Measurements from ENCODE around the gene AHDC1. TPM values are rescaled to one million over a fixed set of nuclear protein-coding genes. Genes with fewer than 3 reads are reported as not detected.

The AHDC1 gene
- total RNA-seq, 1 experiment from 2014 or later, result 49.0 TPM

- Mint-ChIP-seq H3K9me3 (no peaks in the 10 kb centered on the region), H3K4me1 (peaks cover 54% of the 10 kb centered on the region), H3K27me3 (ENCODE audit: low read depth) (no peaks in the 10 kb centered on the region; the same call in 1 of the 2 replicates), H3K27ac (peak overlapping the region; percentile 17; the same call in 1 of the 2 replicates), H3K4me3 (no peak overlapping the region), H3K36me3 (no peaks in the 10 kb centered on the region)
- POLR2A ChIA-PET, result no interaction called here
- ATAC-seq, result no peak
- no peak for DNase-seq (ENCODE audit: low spot score)
- no peak for TF ChIP-seq TCF7 (CRISPR knock-in tag; IDR thresholded peaks at IDR 0.05; ENCODE audit: low read depth)
- TF ChIP-seq, protein P1, sequence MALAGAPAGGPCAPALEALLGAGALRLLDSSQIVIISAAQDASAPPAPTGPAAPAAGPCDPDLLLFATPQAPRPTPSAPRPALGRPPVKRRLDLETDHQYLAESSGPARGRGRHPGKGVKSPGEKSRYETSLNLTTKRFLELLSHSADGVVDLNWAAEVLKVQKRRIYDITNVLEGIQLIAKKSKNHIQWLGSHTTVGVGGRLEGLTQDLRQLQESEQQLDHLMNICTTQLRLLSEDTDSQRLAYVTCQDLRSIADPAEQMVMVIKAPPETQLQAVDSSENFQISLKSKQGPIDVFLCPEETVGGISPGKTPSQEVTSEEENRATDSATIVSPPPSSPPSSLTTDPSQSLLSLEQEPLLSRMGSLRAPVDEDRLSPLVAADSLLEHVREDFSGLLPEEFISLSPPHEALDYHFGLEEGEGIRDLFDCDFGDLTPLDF (CRISPR knock-in tag; IDR thresholded peaks at IDR 0.05), result no peak
- CTCF ChIA-PET, result interaction anchor here (1.1 to 7.9 kb wide), 3 partner anchors 25 to 74 kb away, joined by 4 to 46 read pairs (median 10); partner anchors contain the start of gene AHDC1
These were observed 71.8 kb downstream of the AHDC1 start for GRCh38 chr1:27531959-27532685.

GRCh38 chr1:27530192-27530591 is 73.8 kb downstream of the AHDC1 start:
- Mint-ChIP-seq H3K27ac (no peak overlapping the region), H3K9me3 (no peaks in the 10 kb centered on the region), H3K36me3 (no peaks in the 10 kb centered on the region), H3K4me1 (peaks cover 54% of the 10 kb centered on the region), H3K27me3 (ENCODE audit: low read depth) (no peaks in the 10 kb centered on the region; the same call in 1 of the 2 replicates), H3K4me3 (no peak overlapping the region)
- POLR2A ChIA-PET, result interaction anchor here (1.3 kb wide), 1 partner anchor 114 kb away, joined by 3 read pairs; no protein-coding TSS in a partner anchor
- CTCF ChIA-PET, result interaction anchor here (0.6 to 2.6 kb wide), 9 partner anchors 27 to 234 kb away, joined by 3 to 26 read pairs (median 5); no protein-coding TSS in a partner anchor
- ATAC-seq (no peak), DNase-seq (ENCODE audit: low spot score) (no peak)
- no peak for TF ChIP-seq ARID4B (CRISPR knock-in tag; IDR thresholded peaks at IDR 0.05; ENCODE audit: borderline replicate concordance)
- no peak for TF ChIP-seq SP1 (CRISPR knock-in tag; conservative IDR thresholded peaks at IDR 0.05)
- no peak for TF ChIP-seq E2F5 (CRISPR knock-in tag; IDR thresholded peaks at IDR 0.05)
- no peak for TF ChIP-seq SMAD4 (CRISPR knock-in tag; IDR thresholded peaks at IDR 0.05)
- TF ChIP-seq OVOL2 (CRISPR knock-in tag; IDR thresholded peaks at IDR 0.05; ENCODE audit: borderline replicate concordance), result no peak
- TF ChIP-seq, protein P2, sequence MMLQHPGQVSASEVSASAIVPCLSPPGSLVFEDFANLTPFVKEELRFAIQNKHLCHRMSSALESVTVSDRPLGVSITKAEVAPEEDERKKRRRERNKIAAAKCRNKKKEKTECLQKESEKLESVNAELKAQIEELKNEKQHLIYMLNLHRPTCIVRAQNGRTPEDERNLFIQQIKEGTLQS (CRISPR knock-in tag; conservative IDR thresholded peaks at IDR 0.05), result no peak
- TF ChIP-seq ZNF281 (CRISPR knock-in tag; IDR thresholded peaks at IDR 0.05), result no peak
- no peak for TF ChIP-seq HMGXB4 (CRISPR knock-in tag; IDR thresholded peaks at IDR 0.05)
- TF ChIP-seq, protein P3, sequence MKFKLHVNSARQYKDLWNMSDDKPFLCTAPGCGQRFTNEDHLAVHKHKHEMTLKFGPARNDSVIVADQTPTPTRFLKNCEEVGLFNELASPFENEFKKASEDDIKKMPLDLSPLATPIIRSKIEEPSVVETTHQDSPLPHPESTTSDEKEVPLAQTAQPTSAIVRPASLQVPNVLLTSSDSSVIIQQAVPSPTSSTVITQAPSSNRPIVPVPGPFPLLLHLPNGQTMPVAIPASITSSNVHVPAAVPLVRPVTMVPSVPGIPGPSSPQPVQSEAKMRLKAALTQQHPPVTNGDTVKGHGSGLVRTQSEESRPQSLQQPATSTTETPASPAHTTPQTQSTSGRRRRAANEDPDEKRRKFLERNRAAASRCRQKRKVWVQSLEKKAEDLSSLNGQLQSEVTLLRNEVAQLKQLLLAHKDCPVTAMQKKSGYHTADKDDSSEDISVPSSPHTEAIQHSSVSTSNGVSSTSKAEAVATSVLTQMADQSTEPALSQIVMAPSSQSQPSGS (CRISPR knock-in tag; IDR thresholded peaks at IDR 0.05; ENCODE audit: borderline replicate concordance, low read depth), result no peak
- TF ChIP-seq MXD4 (CRISPR knock-in tag; IDR thresholded peaks at IDR 0.05; ENCODE audit: borderline replicate concordance), result no peak
- TF ChIP-seq, protein P4, sequence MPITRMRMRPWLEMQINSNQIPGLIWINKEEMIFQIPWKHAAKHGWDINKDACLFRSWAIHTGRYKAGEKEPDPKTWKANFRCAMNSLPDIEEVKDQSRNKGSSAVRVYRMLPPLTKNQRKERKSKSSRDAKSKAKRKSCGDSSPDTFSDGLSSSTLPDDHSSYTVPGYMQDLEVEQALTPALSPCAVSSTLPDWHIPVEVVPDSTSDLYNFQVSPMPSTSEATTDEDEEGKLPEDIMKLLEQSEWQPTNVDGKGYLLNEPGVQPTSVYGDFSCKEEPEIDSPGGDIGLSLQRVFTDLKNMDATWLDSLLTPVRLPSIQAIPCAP (CRISPR knock-in tag; IDR thresholded peaks at IDR 0.05), result no peak
- no peak for TF ChIP-seq GRHL2 (CRISPR knock-in tag; IDR thresholded peaks at IDR 0.05; ENCODE audit: insufficient replicate concordance, severe bottlenecking)
- no peak for TF ChIP-seq FOXP1 (CRISPR knock-in tag; IDR thresholded peaks at IDR 0.05; ENCODE audit: borderline replicate concordance)
- TF ChIP-seq, protein P5, sequence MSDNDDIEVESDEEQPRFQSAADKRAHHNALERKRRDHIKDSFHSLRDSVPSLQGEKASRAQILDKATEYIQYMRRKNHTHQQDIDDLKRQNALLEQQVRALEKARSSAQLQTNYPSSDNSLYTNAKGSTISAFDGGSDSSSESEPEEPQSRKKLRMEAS (CRISPR knock-in tag; IDR thresholded peaks at IDR 0.05), result no peak
- TF ChIP-seq ZNF219 (CRISPR knock-in tag; IDR thresholded peaks at IDR 0.05; ENCODE audit: borderline replicate concordance), result no peak

All from WTC11 (cell line).